Stimulated activated CD4-positive, alpha-beta T cell treated with anti-CD3 and anti-CD28 coated beads, Interleukin-1b, Interleukin-23, amount 100 ng/mL, for 4 hours (primary cell): ENCODE measurements around the gene OTOF.

ENCODE experiments used
- DNase-seq, 2 donors: peaks; one replicate each; pipeline ENCODE4 v3.0.0-alpha.2; 2020; ENCODE audit warnings: low read depth in 2 of 2

OTOF gene

DNA sequence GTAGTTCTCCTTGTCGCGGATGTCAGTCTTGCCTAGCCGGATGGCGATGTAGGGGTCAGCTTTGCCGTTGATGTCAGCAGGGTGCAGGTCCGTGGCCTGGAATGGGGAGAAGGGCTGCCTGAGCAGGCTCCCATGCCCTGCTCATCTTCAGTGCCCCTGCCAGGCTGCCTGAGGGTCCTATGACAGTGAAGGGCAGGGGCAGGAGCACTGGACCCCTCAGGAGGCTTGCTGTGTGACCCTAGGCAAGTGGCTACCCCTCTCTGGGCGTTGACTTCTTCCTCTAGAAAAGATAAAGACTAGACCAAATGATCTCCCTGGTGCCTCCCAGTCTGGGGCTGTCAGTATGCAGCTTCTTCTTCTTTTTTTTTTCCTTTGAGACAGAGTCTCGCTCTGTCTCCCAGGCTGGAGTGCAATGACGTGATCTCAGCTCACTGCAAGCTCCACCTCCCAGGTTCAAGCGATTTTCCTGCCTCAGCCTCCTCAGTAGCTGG lies 11.9 kb downstream of the OTOF start:
- no peak for DNase-seq

DNA sequence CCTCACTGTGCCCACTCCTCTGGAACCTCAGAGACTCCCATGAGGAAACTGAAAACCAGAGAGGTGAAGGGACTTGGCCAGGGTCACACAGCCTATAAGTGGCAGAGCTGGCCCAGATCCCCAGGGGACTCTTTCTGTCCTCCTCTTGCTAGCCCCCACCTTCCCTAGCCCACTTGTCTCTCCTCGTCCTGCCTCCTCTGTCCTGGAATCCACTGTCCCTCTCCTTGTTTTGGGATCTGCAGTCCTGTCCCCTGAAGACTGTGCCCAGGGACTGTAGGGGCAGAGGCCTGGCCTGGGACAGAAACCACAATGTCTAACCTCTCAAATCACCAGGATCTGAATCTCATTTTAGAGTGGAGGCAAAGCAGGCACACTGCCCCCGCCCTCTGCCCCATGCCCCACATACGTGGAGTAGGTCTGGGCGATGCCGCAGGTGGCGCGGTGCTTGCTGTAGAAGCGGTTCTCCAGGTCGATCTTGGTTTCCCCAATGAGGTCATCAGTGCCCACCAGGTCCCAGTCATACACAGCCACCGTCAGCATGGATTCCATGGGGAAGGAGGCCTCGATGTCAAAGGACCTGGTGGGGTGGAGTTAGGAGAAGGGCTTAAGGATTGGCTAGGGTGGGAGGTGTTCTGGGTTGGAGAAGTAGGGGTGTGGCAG lies 12.5 kb downstream of the OTOF start:
- no peak for DNase-seq

DNA sequence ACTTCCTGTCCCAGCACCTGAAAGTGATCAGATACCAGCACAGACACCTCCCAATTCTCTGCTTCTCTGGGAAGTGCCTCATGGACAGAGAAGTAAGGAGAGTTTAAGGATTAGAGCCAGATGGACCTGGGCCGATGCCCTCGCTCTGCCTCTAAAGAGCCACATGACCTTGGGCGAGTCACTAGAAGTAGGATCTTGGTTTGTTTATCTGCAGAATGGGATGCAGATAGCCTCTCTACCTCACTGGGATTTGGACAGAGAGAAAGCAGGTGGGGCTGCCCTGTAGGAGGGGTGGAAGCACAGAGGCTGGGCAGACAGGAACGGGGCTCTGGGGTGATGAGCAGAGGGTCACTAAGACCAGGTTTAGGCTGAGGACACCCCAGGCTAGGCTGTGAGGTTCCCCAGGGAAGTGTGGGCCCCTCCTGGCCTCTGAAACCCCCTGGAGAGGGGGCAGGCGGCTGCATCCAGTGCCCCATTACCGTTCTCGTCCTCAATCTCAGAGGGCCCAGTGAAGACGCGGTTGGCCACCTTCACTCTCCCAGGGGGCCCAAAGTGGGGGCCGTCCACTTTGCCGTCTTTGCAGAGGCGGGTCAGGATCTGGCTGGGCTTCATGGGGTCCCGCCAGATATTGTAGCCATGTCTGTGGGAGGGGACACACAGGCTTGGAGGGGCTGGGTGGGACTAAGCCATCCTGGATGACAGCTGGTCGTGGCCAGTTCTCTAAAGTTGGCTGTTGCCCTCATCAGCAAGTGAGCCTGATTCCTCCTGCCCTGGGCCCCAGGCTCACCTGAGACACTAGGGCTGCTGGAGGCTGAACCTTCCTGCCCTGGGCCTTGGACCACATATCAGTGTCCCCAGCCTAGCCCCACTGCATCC lies 13.3 kb downstream of the OTOF start:
- no peak for DNase-seq

DNA sequence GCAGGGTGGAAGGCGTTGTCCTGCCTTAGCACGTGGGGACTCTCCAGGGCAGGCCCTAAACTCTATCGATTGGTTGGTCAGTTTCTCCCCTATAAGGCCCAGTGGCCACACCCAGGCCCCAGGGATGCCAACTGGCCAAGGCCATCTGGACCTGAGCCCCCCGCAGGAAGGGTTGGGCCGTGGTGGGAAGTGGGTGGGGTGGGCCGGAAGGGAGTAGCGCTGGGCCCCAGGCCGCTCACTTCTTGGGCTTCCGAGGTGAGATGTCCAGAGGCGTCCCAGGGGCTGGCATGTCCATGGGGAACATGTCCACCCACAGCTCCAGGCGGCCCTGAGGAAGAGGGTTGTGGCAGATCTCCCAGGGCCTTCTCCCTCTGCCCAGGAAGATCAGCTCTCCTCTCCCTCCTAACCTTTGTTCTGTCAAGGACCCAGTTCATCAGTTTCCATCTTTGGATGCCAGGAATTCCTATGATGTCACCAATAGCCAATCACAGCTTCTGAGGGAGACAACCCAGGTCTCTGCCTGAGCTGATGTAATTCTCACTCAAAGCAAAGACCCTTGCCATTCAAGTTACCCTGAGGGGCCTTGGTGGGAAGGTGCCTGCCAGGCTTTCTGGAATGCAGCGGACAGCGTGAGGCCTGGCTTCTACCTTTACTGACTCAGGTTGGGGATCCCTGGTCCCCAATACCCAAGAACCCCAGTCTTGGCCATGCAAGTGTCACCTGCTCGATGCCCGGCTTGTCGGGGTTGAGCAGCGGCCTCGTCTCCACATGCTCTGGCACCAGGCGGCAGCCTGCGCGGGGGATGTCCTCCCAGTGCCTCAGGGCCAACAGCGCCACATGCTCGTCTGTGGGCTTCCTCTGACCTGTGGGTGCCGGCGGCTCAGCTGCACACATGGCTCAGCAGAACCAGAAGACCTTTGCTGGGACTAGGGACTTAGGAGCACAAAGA lies 14.4 kb downstream of the OTOF start:
- no peak for DNase-seq

DNA sequence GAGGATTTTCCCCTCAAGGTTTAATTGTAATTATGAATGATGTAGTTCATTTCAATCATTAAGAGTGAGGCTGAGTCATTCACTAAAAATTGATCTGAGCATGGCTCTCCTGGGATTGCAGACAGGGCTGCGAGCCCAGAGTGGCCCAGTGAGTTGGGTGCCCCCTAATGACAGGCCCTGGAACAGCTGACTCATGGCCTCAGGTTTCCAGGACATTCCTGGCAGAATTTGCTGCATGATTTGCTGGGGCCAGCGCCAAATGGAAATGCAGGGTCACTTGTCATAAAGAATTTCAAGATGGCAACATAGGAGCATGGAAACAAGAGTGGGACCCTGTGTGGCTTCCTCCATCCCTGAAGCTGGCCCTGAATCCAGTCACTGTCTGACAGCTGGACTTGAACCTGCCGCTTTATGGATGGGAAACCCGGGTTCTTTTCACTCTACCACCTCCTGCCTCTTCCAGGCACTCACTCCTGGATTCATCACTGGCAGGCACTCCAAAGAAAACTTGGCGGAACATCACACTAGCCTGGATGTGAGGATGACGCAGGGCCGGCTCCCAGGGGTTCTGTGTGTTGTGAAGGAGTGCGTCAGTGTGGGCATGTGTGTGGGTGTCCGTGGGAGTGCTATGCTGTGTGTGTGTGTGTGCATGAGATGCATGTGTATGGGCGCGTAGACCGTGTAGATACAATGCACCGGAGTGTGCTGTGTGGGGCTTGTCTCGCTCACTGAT lies 15.2 kb downstream of the OTOF start:
- DNase-seq: no peak

DNA sequence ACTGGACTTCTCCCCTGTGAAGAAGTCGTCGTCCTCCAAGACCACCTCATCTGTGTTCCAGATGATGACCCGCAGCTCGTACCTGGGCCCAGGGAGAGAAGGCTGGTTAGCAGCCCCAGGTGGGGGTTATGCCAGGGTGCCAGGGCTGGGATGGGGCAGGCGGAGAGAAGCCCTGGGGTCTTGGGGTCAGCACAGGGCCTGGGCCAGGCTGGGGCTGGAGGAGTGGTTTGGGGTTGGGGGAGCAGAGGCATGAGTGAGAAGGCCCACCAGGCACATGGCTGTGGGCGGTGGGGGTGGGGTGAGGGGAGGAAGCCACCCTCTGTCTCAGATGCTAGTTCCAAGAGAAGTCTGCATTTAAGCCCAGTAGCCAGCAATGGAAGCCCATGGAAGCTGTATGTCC lies 15.8 kb downstream of the OTOF start:
- DNase-seq: no peak

DNA sequence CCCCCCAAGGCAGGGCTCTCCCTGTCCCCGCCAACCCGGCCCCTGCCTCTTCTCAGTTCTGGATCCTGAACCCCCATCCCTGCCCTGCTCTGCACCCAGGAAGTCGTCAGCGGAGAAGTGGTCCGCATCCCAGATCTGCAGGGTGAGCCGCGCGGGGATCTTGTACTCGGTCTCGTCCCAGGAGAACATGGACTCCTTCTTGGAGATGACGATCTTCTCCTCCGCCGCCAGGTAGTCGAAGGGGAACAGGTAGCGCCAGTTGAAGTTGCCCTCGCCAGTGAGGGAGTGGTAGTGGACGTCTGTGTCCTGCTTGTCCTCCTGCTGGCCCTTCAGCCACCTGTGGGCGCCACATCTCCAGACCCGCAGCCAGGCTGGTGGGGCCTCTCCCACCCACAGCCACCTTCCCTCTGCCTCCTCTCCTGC lies 16.3 kb downstream of the OTOF start:
- DNase-seq: no peak

DNA sequence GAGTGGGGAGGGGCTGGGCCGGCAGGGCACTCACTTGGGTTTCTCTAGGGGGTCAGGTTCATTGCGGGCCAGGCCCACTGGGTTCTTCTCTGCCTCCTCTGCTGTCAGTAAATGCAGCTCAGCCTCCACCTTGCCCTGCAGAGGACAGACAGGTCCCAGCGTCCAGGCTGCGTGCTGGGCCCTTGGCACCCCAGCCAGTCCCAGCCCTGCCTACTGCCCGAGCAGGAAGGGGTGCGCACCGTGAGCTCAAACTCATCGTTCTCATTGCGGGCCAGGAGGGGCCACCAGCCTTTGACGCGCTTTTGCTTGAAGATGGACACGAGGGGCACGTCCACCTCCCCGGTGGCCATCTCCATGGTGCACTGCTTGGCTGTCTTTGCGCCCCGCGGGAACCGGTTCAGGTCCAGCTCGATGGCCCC lies 17.3 kb downstream of the OTOF start:
- DNase-seq: no peak

DNA sequence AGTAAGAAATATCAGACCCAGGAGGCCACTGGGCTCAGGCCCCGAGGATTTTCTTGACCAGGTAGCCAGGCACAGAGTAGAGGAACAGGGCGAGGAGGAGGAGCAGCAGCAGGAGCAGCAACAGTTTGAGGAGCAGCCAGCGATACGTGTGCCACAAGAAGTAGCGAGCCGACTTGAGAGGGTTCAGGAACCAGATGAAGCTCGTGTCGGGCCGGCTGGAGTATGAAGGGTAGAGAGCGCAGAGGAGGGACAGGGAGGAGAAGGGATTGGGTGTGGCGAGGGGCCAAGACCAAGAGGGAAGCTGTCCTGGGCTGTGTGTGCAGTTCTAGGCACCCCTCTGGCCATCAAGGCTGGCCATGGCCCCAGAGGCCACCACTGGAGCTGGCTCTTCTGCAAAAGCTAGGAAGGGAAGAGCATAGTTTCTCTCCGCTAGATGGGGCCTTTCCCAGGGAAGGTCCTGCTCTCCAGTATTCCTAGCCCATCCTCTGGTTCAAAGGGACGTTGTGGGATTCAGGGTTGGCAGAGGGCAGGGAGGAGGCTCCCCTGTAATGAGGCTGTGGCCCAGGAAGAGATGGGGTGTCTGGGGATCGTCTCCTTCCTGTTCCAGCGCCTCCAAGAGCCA lies 17.8 kb downstream of the OTOF start:
- no peak for DNase-seq

DNA sequence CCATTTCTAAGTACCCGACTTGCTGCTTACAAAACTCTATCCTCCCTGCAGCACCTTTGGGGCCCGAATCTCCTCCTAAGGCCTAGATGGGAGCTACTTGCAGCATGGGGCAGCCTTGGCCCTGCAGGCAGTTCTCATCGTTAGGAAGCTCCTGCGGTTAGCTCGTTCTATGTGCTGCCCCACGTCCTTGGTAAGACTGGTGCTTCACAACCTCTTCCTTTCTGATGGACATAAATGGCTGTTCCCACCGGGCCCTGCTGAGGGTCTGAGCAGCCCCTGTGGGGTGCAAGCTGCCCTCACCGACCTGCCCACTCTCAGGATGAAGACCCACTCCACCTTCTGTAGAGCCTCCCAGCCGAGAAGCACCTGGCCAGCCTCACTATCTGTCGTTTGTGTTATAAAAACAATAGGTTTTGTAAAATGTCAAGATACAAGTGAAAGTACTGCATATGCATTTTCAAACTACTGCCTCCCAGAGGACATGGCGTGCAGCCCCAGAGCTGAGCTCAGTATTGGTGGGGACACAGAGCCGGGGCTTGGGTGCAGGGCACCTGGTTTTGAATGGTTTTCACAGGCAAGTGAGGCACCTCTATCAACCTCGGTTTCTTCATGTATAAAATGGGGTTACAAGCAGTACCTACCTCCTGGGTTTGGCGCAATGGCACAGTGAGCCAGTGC lies 19.4 kb downstream of the OTOF start:
- no peak for DNase-seq

DNA sequence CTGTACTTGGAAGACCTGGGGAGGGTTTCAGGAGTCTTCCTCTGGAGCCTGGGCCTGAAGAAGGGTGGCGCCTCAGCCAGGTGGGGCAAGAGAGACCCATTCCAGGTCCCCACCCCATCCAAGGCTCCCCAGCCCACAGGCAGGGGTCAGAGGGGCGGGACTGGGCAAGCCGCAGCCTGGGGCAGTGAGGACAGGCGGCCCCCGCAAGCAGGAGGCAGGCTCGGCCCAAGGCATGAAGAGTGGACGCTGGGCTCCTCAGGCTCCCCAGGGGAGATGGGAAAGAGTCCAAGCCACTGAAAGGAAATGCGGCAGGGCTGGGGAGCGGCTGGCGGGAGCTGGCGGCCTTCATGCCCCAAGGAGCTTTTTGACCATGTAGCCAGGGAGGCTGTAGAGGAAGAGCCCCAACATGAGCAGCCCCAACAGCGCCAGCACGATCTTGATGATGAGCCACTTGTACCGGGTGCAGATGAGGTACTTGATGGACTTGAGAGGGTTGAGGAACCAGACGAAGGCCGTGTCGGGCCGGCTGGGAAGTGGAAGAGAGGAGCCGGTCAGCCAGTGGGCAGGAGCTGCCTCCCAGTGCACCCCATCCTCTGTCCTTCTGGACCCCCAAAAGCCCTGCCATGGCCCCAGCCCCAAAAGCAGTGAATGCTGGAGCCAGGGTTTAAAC lies 20.1 kb downstream of the OTOF start:
- no peak for DNase-seq

DNA sequence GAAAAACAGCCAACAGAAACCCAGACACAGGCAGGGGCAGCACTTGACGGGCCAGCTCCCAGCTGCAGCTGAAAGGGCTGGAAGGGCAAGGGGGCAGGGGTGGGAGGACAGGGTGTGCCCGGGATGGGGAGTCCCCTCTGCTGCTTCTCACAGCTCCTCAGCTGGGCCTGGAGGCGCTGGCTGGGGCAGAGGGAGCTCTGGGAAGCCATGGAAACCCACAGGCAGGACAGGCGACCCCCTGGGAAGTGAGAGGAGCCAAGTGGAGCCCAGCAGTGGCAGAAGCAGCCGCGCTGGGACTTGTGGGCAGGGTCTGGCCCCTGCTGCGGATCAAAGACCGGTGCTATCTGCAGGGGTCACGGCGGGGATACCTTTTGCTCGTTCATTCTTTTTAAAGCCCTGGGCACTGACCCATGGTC lies 20.7 kb downstream of the OTOF start:
- no peak for DNase-seq

DNA sequence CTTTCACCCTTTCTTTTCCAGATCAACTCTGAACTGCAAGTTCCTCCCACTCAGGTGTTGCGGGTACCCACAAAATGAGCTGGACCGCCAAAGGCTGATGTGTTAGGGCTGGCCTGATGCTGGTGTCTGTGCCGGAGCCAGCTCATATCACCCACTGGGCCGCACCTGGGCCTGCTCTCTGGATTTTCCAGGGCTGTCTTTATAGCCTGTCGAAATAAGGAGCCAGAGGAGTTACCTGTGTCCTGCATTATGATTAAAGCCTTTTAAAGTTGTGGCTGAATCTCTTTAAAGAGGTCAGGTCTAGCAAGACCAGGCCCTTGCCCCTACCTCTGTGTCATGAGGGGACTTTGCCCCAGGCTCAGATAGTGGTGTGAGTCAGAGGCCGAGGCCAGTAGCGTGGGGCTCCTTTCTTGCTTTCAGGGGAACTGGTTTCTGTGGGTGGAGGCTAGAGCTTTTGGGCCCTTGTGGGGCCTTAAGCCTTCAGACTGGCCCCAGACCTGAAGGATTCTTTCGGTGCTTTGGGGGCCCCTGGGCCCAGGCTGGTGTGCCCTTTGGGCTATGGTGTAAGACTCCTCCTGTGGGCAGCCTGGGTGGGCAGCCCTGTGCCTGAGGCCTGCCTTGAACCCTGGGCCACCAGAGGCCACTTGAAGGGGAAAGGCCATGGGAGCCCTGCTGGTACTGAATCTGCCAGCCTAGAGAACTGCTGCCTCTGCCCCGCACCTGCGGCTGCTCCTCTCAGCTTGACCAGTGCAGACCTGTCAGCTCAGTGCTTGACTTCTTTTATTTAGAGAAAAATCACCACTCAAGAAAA lies 21.3 kb downstream of the OTOF start:
- DNase-seq: no peak

DNA sequence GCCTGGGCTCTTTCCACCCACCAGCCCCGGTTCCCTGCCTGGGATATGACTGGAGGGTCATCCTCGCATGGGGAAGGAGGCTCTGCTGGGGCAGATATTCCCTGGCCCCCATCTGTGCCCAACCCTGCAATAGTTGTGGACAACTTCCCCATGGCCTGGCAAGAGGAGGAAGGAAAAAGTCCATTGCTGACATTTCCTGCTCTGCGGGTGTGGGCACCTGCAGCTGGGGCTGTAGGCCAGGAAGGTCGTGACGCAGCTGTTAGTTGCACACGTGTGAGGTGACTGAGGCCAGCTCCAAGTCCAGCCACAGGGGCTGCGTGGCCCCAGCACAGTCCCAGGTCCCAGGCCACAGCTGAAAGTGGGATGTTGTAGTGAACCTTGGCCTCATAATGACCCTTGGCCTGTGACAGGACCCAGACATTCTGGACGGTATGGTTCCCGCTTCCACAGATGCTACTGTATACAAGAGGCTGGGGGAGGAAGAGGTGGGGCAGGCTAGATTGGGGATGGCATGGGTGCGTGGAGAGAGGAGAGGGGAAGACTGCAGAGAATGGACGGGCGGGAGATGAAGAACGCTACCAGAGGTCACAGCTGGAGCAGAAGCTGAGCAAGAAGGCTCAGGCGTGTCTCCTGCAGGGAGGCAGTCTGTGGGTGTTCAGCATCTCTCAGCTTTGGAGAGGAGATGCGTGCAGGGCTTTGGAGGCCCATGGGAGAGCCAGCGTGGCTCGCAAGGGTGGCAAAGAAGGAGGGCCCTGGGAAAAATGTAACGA lies 22.1 kb downstream of the OTOF start:
- no peak for DNase-seq

DNA sequence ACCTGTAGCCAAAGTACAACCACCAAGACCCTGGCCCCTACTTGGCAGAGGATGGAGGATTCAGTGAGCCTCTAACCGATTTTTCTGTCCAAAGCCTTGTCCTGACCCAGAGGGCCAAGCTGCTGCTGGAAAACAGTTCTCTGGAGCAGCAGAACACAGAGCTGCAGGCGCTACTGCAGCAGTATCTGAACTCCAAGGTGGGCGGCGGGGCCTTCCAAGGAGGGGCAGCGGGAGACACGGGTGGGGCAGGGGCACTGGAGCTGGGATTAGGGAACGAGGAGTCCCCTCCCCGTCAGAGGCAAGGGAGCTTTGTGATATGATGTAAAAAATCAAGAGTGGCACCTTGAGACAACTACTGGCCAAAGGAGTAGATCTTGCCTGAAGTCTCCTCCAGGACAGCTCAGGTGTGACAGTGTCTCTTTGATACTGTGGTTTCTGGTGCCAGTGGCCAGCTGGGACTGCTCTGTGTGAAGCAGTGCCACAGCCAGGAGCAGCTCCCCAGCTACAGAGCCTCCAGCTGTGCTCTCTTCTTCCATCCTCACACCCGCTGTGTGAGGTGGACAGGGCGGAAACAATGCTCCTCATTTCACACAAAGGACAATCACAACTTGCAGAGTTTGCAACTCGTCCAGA lies 22.8 kb downstream of the OTOF start:
- DNase-seq: no peak

DNA sequence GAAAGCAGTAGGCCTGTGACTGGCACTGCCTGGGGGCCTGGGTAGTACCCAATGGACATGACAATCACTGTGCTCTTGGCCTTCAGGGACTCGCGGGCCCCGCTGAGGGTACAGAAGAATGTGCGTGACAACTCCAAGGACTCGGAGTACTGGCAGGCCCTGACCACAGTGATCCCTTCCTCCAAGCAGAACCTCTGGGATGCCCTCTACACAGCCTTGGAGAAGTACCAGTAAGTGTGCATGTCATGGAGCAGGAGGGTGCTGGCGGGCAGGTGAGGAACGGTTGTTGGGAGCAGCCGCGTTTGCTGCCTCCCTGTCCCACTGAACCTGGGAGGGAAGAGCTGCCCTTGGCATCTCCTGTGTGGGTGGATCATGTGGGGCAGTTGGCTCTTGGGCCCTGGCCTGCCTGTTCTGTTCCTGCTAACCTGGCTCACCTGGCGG lies 23.3 kb downstream of the OTOF start:
- no peak for DNase-seq
